ENCODE results near the gene TTC5. TPM values are rescaled to one million over a fixed set of nuclear protein-coding genes. Genes with fewer than 3 reads are reported as not detected.

TTC5 gene
- total RNA-seq, 1 donor from 2014 or later, result 29.4 TPM

Other genes starting within 250 kb of the TTC5 start
- gene OR4L1, start 245.9 kb downstream of the TTC5 start, total RNA-seq, result not detected in 2 replicates
- gene OR4K17, start 195.2 kb downstream of the TTC5 start, total RNA-seq, result not detected in 2 replicates
- gene OR4N5, start 167.1 kb downstream of the TTC5 start, total RNA-seq, result not detected in 2 replicates
- gene OR11G2, start 115.1 kb downstream of the TTC5 start, total RNA-seq, result not detected in 2 replicates
- gene OR11H6, start 82.2 kb downstream of the TTC5 start, total RNA-seq, result not detected in 2 replicates
- gene OR11H7, start 77.0 kb downstream of the TTC5 start, total RNA-seq, result not detected in 2 replicates
- not detected in 2 replicates for gene OR11H4, start 66.7 kb downstream of the TTC5 start, total RNA-seq
- 112 and 122 TPM in 2 replicates for gene CCNB1IP1, start 27.3 kb upstream of the TTC5 start, total RNA-seq
- gene PARP2, start 37.7 kb upstream of the TTC5 start, total RNA-seq, result 32.2 and 35.6 TPM in 2 replicates
- gene TEP1, start 107.5 kb upstream of the TTC5 start, total RNA-seq, result 26.5 and 28.5 TPM in 2 replicates
- 0.04 and 0.05 TPM in 2 replicates for gene KLHL33, start 130.2 kb upstream of the TTC5 start, total RNA-seq
- 89.0 and 94.4 TPM in 2 replicates for gene OSGEP, start 148.9 kb upstream of the TTC5 start, total RNA-seq
- gene APEX1, start 149.3 kb upstream of the TTC5 start, total RNA-seq, result 309 and 322 TPM in 2 replicates
- gene PIP4P1, start 155.5 kb upstream of the TTC5 start, total RNA-seq, result 41.1 and 45.6 TPM in 2 replicates
- gene PNP, start 163.5 kb upstream of the TTC5 start, total RNA-seq, result 45.9 and 48.9 TPM in 2 replicates
- gene RNASE10, start 199.6 kb upstream of the TTC5 start, total RNA-seq, result 1.3 and 1.5 TPM in 2 replicates

All from progenitor cell of endocrine pancreas (in vitro differentiated cells).